H1 (cell line): Measurements from ENCODE around the gene LAMA3. TPM values are rescaled to one million over a fixed set of nuclear protein-coding genes. Genes with fewer than 3 reads are reported as not detected.

Source experiments
- CTCF ChIA-PET: fragments of 300-600 bp; sonication (Branson Sonifier 250); formaldehyde crosslinking; loops from one replicate; lab custom pipeline; 2021; ENCODE audit not compliant: partially characterized antibody; lab: Charles Lee
- POLR2A ChIA-PET: fragments of 300-600 bp; sonication (Branson Sonifier 250); formaldehyde crosslinking; loops from one replicate; lab custom pipeline; 2021; ENCODE audit warnings: inconsistent platforms; ENCODE audit not compliant: partially characterized antibody; lab: Charles Lee
- DNase-seq, 2 experiments: peaks; one replicate each; pipeline versions ENCODE4 v3.0.0 to v3.0.0-alpha.2; 2010 to 2022; ENCODE audit warnings: low spot score in 2 of 2, low read depth in 1 of 2, mixed read lengths in 1 of 2
- FAIRE-seq: peaks from 2 replicates; lab custom pipeline; 2011; peaks lifted over from hg19 to GRCh38; lab: Jason Lieb, UNC
- H2AFZ ChIP-seq: 2 replicates; pipeline ENCODE4 v1.8.1; 2012; ENCODE audit warnings: low read length, inconsistent platforms
- H2AK5ac ChIP-seq: 2 replicates; pipeline ENCODE4 v1.6.1; 2013; ENCODE audit warnings: low read depth, low read length
- H2BK120ac ChIP-seq: replicated peaks from 2 replicates; pipeline ENCODE3; 2013; ENCODE audit warnings: low read depth, low read length, inconsistent platforms
- H2BK12ac ChIP-seq: 2 replicates; pipeline ENCODE4 v1.6.1; 2013; ENCODE audit warnings: low read depth, low read length
- H2BK15ac ChIP-seq: 2 replicates; pipeline ENCODE4 v1.6.1; 2013; ENCODE audit warnings: low read length
- H2BK20ac ChIP-seq: 2 replicates; pipeline ENCODE4 v1.6.1; 2013; ENCODE audit warnings: low read length
- H2BK5ac ChIP-seq: 2 replicates; pipeline ENCODE4 v1.6.1; 2013; ENCODE audit warnings: low read depth, low read length
- H3K14ac ChIP-seq: 2 replicates; pipeline ENCODE4 v1.6.1; 2013; ENCODE audit warnings: inconsistent platforms; ENCODE audit not compliant: insufficient read length
- H3K18ac ChIP-seq: 2 replicates; pipeline ENCODE4 v1.6.1; 2013; ENCODE audit warnings: low read length; ENCODE audit errors: extremely low read depth
- H3K23ac ChIP-seq: 2 replicates; pipeline ENCODE4 v1.6.1; 2013; ENCODE audit warnings: inconsistent platforms; ENCODE audit not compliant: insufficient read length
- H3K23me2 ChIP-seq: 2 replicates; pipeline ENCODE4 v1.6.1; 2013; ENCODE audit warnings: low read depth, low read length
- H3K27ac ChIP-seq: 2 replicates; pipeline ENCODE4 v1.6.1; 2011; ENCODE audit warnings: low read depth, low read length, inconsistent platforms
- H3K27me3 ChIP-seq, 4 experiments: replicated peaks in 1 of 4; 1 replicate in 1 of 4; 2 replicates in 3 of 4; pipeline versions ENCODE4 v1.6.1 to v1.8.1; 2011 to 2013; ENCODE audit warnings: low read length in 3 of 4, mild to moderate bottlenecking in 3 of 4, inconsistent platforms in 2 of 4, mixed read lengths in 2 of 4, moderate library complexity in 1 of 4; ENCODE audit not compliant: control insufficient read depth in 3 of 4, insufficient read depth in 3 of 4; ENCODE audit errors: extremely low read depth in 1 of 4
- H3K36me3 ChIP-seq, 4 experiments: 2 replicates each; pipeline versions ENCODE4 v1.6.1 to v1.8.1; 2011 to 2013; ENCODE audit warnings: mild to moderate bottlenecking in 4 of 4, low read length in 3 of 4, moderate library complexity in 2 of 4, control low read depth in 1 of 4, inconsistent platforms in 1 of 4; ENCODE audit not compliant: insufficient read depth in 4 of 4, control insufficient read depth in 2 of 4
- H3K4ac ChIP-seq: replicated peaks from 2 replicates; pipeline ENCODE3; 2013; ENCODE audit warnings: low read length, low read depth, mixed read lengths, inconsistent platforms; ENCODE audit not compliant: insufficient read length
- H3K4me1 ChIP-seq, 4 experiments: replicated peaks in 1 of 4; 1 replicate in 1 of 4; 2 replicates in 3 of 4; pipeline versions ENCODE4 v1.6.1 to v1.8.1; 2011 to 2013; ENCODE audit warnings: low read length in 3 of 4, inconsistent platforms in 2 of 4, mixed read lengths in 1 of 4; ENCODE audit not compliant: insufficient read depth in 4 of 4, control insufficient read depth in 3 of 4
- H3K4me2 ChIP-seq, 2 experiments: 2 replicates each; pipeline versions ENCODE4 v1.6.1 to v1.8.1; 2011 to 2013; ENCODE audit warnings: low read depth in 2 of 2, low read length in 2 of 2, control low read depth in 1 of 2, inconsistent platforms in 1 of 2, mild to moderate bottlenecking in 1 of 2; ENCODE audit not compliant: insufficient read depth in 1 of 2
- H3K4me3 ChIP-seq, 4 experiments: fragments of 200-600, 300-600 bp in 1 of 4; sonication (generic), shearing (Covaris generic), sonication (Bioruptor Twin) in 1 of 4; 2 replicates each; pipeline versions ENCODE4 v1.5.1 to v1.8.1; 2011 to 2016; ENCODE audit warnings: low read length in 4 of 4, low read depth in 3 of 4, control low read depth in 2 of 4, inconsistent platforms in 2 of 4, mild to moderate bottlenecking in 2 of 4, mixed read lengths in 1 of 4, moderate library complexity in 1 of 4; ENCODE audit not compliant: insufficient read depth in 2 of 4; ENCODE audit errors: extremely low read depth in 1 of 4
- H3K56ac ChIP-seq: replicated peaks from 2 replicates; pipeline ENCODE3; 2013; ENCODE audit warnings: low read depth, mild to moderate bottlenecking, mixed read lengths, low read length, inconsistent platforms; ENCODE audit not compliant: insufficient read length
- H3K79me1 ChIP-seq: 2 replicates; pipeline ENCODE4 v1.6.1; 2013; ENCODE audit warnings: low read depth, low read length, control low read depth
- H3K79me2 ChIP-seq, 2 experiments: 2 replicates each; pipeline versions ENCODE4 v1.6.1 to v1.8.1; 2012 to 2013; ENCODE audit warnings: low read length in 2 of 2, mild to moderate bottlenecking in 2 of 2, inconsistent platforms in 1 of 2; ENCODE audit not compliant: insufficient read depth in 2 of 2, control insufficient read depth in 1 of 2
- H3K9ac ChIP-seq, 4 experiments: replicated peaks in 1 of 4; 1 replicate in 1 of 4; 2 replicates in 3 of 4; pipeline versions ENCODE4 v1.6.1 to v1.8.1; 2011 to 2013; ENCODE audit warnings: low read depth in 3 of 4, low read length in 3 of 4, control low read depth in 2 of 4, mild to moderate bottlenecking in 2 of 4, moderate library complexity in 2 of 4, inconsistent platforms in 1 of 4; ENCODE audit errors: extremely low read depth in 1 of 4
- H3K9me3 ChIP-seq, 2 experiments: 2 replicates each; pipeline versions ENCODE4 v1.6.1 to v1.8.1; 2012 to 2013; ENCODE audit warnings: mild to moderate bottlenecking in 2 of 2, moderate library complexity in 2 of 2, control low read depth in 1 of 2, inconsistent platforms in 1 of 2, low read depth in 1 of 2, low read length in 1 of 2, mixed read lengths in 1 of 2; ENCODE audit not compliant: insufficient read depth in 2 of 2
- H4K20me1 ChIP-seq, 2 experiments: replicated peaks in 1 of 2; 2 replicates each; pipeline versions ENCODE3 to v1.8.1; 2011 to 2013; ENCODE audit warnings: inconsistent platforms in 2 of 2, low read length in 2 of 2, mild to moderate bottlenecking in 1 of 2; ENCODE audit not compliant: insufficient read depth in 2 of 2, control insufficient read depth in 1 of 2
- H4K5ac ChIP-seq: 2 replicates; pipeline ENCODE4 v1.6.1; 2013; ENCODE audit warnings: low read length, low read depth, mixed read lengths, inconsistent platforms; ENCODE audit not compliant: insufficient read length
- H4K8ac ChIP-seq: 2 replicates; pipeline ENCODE4 v1.8.0; 2013; ENCODE audit warnings: mild to moderate bottlenecking, moderate library complexity, low read length, inconsistent platforms; ENCODE audit not compliant: insufficient read depth; ENCODE audit errors: extremely low read depth
- H4K91ac ChIP-seq: replicated peaks from 2 replicates; pipeline ENCODE3; 2013; ENCODE audit warnings: low read length, mixed read lengths, inconsistent platforms; ENCODE audit not compliant: insufficient read length
- CBX5 ChIP-seq: fragments of 300-800, 300-1000 bp; sonication (generic); IDR thresholded peaks from 2 replicates; pipeline ENCODE4 v1.7.1; 2016; ENCODE audit warnings: antibody characterized with exemption, low read length, low read depth
- CHD1 ChIP-seq: IDR thresholded peaks from 2 replicates; pipeline ENCODE4 v1.6.1; 2012; ENCODE audit warnings: low read depth, low read length, improper control_type of control experiment
- CHD2 ChIP-seq: IDR thresholded peaks from 2 replicates; pipeline ENCODE4 v1.6.1; 2012; ENCODE audit warnings: low read length, improper control_type of control experiment
- CREB1 ChIP-seq: IDR thresholded peaks from 2 replicates; pipeline ENCODE4 v1.6.1; 2012; ENCODE audit warnings: inconsistent platforms
- EGR1 ChIP-seq: IDR thresholded peaks from 2 replicates; pipeline ENCODE4 v1.6.1; 2011; ENCODE audit warnings: low read depth, low read length, borderline replicate concordance
- KDM1A ChIP-seq: fragments of 200-600, 300-600 bp; sonication (generic); IDR thresholded peaks from 2 replicates; pipeline ENCODE4 v1.7.1; 2016; ENCODE audit warnings: mild to moderate bottlenecking, low read length, borderline replicate concordance
- PHF8 ChIP-seq: fragments of 200-600 bp; sonication (generic); conservative IDR thresholded peaks from 2 replicates; pipeline ENCODE4 v1.7.1; 2012; ENCODE audit warnings: low read depth, mild to moderate bottlenecking, inconsistent platforms, low read length, moderate library complexity
- SAP30 ChIP-seq: fragments of 300-600 bp; sonication (generic); IDR thresholded peaks from 2 replicates; pipeline ENCODE4 v1.7.1; 2012; ENCODE audit warnings: low read length, moderate library complexity, mild to moderate bottlenecking, inconsistent platforms; ENCODE audit not compliant: insufficient read depth, insufficient replicate concordance
- SIN3A ChIP-seq, 2 experiments: IDR thresholded peaks in 1 of 2; conservative IDR thresholded peaks in 1 of 2; 2 replicates each; pipeline ENCODE4 v1.6.1; 2011 to 2012; ENCODE audit warnings: low read length in 2 of 2, improper control_type of control experiment in 1 of 2, low read depth in 1 of 2, mild to moderate bottlenecking in 1 of 2
- SIRT6 ChIP-seq: IDR thresholded peaks from one replicate; pipeline ENCODE4 v1.7.1; 2012; ENCODE audit warnings: low read length, inconsistent platforms
- SUZ12 ChIP-seq: fragments of 200-600 bp; sonication (generic); IDR thresholded peaks from 2 replicates; pipeline ENCODE4 v1.6.1; 2012; ENCODE audit warnings: mild to moderate bottlenecking, inconsistent platforms, low read length, moderate library complexity, mixed read lengths
- TAF1 ChIP-seq: IDR thresholded peaks from 2 replicates; pipeline ENCODE4 v1.6.1; 2011; ENCODE audit warnings: mild to moderate bottlenecking, low read depth, low read length
- TCF12 ChIP-seq: IDR thresholded peaks from 2 replicates; pipeline ENCODE4 v1.6.1; 2011; ENCODE audit warnings: low read depth, mild to moderate bottlenecking, low read length
- TEAD4 ChIP-seq: IDR thresholded peaks from 2 replicates; pipeline ENCODE4 v1.6.1; 2012; ENCODE audit warnings: low read depth, low read length, inconsistent platforms, mixed read lengths
- YY1 ChIP-seq: IDR thresholded peaks from 2 replicates; pipeline ENCODE4 v1.6.1; 2011; ENCODE audit warnings: low read depth, mild to moderate bottlenecking, low read length
- ZNF274 ChIP-seq: IDR thresholded peaks from 2 replicates; pipeline ENCODE4 v1.7.0; 2012; ENCODE audit warnings: low read length, borderline replicate concordance; ENCODE audit errors: extremely low read depth
- WGBS, 2 experiments: shearing (Covaris generic) in 1 of 2; methylation state at CpG; one replicate each; pipeline versions ENCODE4 v1.1.6 to v1.1.7; 2013 to 2015; ENCODE audit warnings: low lambda C conversion rate in 2 of 2, mixed read lengths in 2 of 2, inconsistent platforms in 1 of 2, low coverage in 1 of 2, missing lambda C conversion rate in 1 of 2; ENCODE audit not compliant: insufficient replicate concordance in 2 of 2, insufficient coverage in 1 of 2, insufficient read length in 1 of 2; ENCODE audit errors: extremely low coverage in 1 of 2, missing lambda C conversion rate in 1 of 2; 5-methylcytosine and 5-hydroxymethylcytosine counted together
- polyA plus RNA-seq, 7 experiments: library from polyadenylated mRNA; depleted of rRNA in 3 of 7; stranded (reverse) in 5 of 7; unstranded in 2 of 7; fragments of >200 nt in 5 of 7; fragments of 200-250 nt in 2 of 7; gene quantifications; 1 replicate in 5 of 7; 2 replicates in 1 of 7; 4 replicates in 1 of 7; pipeline versions ENCODE4 v1.2.1 to v1.2.3, GENCODE V29; 2011 to 2013; ENCODE audit warnings: missing spikeins in 2 of 7, mixed read lengths in 2 of 7
- total RNA-seq: library from RNA; stranded (reverse); fragmentation: NEBNext Ultra II Directional; extraction: Animal tissue kit (Norgen Biotek cat#: 25700); gene quantifications from 2 replicates; pipeline ENCODE4 v1.2.1, GENCODE V29; 2021

LAMA3 gene
- total and polyA plus RNA-seq, 2 of the 8 experiments (the other 6 are each of a cell fraction or from before 2014, with no cell fraction given), result 0.76 to 5.0 TPM

- WGBS, 2 experiments, result 58% methylated on average over 3 of the region's 3 CpGs; no CpG with 5 or more reads in 1 of the 2 experiments
- no peak overlapping the region for H3K23ac ChIP-seq
- no peak for TF ChIP-seq CHD1
- TF ChIP-seq TCF12, result no peak
- TF ChIP-seq YY1, result no peak
- TF ChIP-seq CREB1, result no peak
- TF ChIP-seq SIN3A (conservative IDR thresholded peaks at IDR 0.05 in 1 of 2, IDR thresholded peaks at IDR 0.05 in 1 of 2; ENCODE audit: low read depth in 1 of 2, low read length in 2 of 2), result no peak
- no peak for TF ChIP-seq PHF8
- TF ChIP-seq TAF1, result no peak
- no peak for TF ChIP-seq CBX5
- TF ChIP-seq ZNF274, result no peak
- TF ChIP-seq EGR1, result no peak
- TF ChIP-seq KDM1A, result no peak
- TF ChIP-seq SIRT6, result no peak
- no peak for TF ChIP-seq TEAD4
- TF ChIP-seq CHD2, result no peak
- no peak for TF ChIP-seq SAP30
- no peak for TF ChIP-seq SUZ12
Measured at GRCh38 chr18:23683671-23684070, 5.6 kb upstream of the LAMA3 start.

More at GRCh38 chr18:23683671-23684070, 5.6 kb upstream of the LAMA3 start:
- Histone ChIP-seq H3K9ac (no peak overlapping the region), H3K23me2 (no peaks in the 10 kb centered on the region), H3K79me1 (no peaks in the 10 kb centered on the region), H2AK5ac (no peak overlapping the region), H3K4me3 (no peak overlapping the region), H2BK20ac (no peak overlapping the region), H3K4ac (no peak overlapping the region), H3K4me2 (no peak overlapping the region), H2AFZ (no peak overlapping the region), H3K14ac (no peak overlapping the region), H4K8ac (no peak overlapping the region), H4K20me1 (no peaks in the 10 kb centered on the region), H3K9me3 (no peaks in the 10 kb centered on the region), H3K79me2 (no peaks in the 10 kb centered on the region), H2BK15ac (no peak overlapping the region), H3K27me3 (peaks cover 0 to 12% (median 9%) of the 10 kb centered on the region in 4 experiments; a peak in 6 of 7 replicates), H2BK12ac (no peak overlapping the region), H3K4me1 (peaks cover 0 to under 1% (median 0%) of the 10 kb centered on the region in 4 experiments; a peak in 2 of 7 replicates), H3K27ac (no peak overlapping the region), H2BK120ac (no peak overlapping the region), H3K36me3 (no peaks in the 10 kb centered on the region), H2BK5ac (no peak overlapping the region), H3K18ac (no peak overlapping the region), H4K91ac (no peak overlapping the region), H4K5ac (no peak overlapping the region), H3K56ac (no peak overlapping the region)
- FAIRE-seq, result no peak
- DNase-seq, result no peak
- ChIA-PET POLR2A (no interaction called here), CTCF (no interaction called here)
